BLaER1 treated with 17β-estradiol and CSF1 and Interleukin-3, amounts not matched to agents 10 nM and 100 nM (cell line): ENCODE results near the gene LMNTD2.
"Not testable (repeated sequence)": the region's sequence is repeated elsewhere in the genome, so short reads cannot be mapped to it uniquely, and the experiment has no call there.

Experiments
- H3K27ac ChIP-seq, 11 experiments: shearing (Covaris generic); formaldehyde crosslinking; 2 replicates each; pipeline ENCODE4 v1.8.1; 2022
- H3K27me3 ChIP-seq, 11 experiments: shearing (Covaris generic); formaldehyde crosslinking; 2 replicates each; pipeline ENCODE4 v1.8.1; 2022
- H3K36me3 ChIP-seq, 11 experiments: shearing (Covaris generic); formaldehyde crosslinking; 2 replicates each; pipeline ENCODE4 v1.8.1; 2022
- H3K4me1 ChIP-seq, 10 experiments: shearing (Covaris generic); formaldehyde crosslinking; 2 replicates each; pipeline ENCODE4 v1.8.1; 2022
- H3K4me2 ChIP-seq, 11 experiments: shearing (Covaris generic); formaldehyde crosslinking; 2 replicates each; pipeline ENCODE4 v1.8.1; 2022
- H3K4me3 ChIP-seq, 10 experiments: shearing (Covaris generic); formaldehyde crosslinking; 2 replicates each; pipeline ENCODE4 v1.8.1; 2022
- H3K9ac ChIP-seq, 11 experiments: shearing (Covaris generic); formaldehyde crosslinking; 2 replicates each; pipeline ENCODE4 v1.8.1; 2022
- H3K9me3 ChIP-seq, 11 experiments: shearing (Covaris generic); formaldehyde crosslinking; replicated peaks in 1 of 11; 2 replicates each; pipeline ENCODE4 v1.8.1; 2022
- H4K20me1 ChIP-seq, 11 experiments: shearing (Covaris generic); formaldehyde crosslinking; 2 replicates each; pipeline ENCODE4 v1.8.1; 2022
- Cebpa-rat ChIP-seq, 11 experiments: shearing (Covaris generic); IDR thresholded peaks; 2 replicates each; pipeline ENCODE4 v1.8.1; 2022

Gene LMNTD2

DNA sequence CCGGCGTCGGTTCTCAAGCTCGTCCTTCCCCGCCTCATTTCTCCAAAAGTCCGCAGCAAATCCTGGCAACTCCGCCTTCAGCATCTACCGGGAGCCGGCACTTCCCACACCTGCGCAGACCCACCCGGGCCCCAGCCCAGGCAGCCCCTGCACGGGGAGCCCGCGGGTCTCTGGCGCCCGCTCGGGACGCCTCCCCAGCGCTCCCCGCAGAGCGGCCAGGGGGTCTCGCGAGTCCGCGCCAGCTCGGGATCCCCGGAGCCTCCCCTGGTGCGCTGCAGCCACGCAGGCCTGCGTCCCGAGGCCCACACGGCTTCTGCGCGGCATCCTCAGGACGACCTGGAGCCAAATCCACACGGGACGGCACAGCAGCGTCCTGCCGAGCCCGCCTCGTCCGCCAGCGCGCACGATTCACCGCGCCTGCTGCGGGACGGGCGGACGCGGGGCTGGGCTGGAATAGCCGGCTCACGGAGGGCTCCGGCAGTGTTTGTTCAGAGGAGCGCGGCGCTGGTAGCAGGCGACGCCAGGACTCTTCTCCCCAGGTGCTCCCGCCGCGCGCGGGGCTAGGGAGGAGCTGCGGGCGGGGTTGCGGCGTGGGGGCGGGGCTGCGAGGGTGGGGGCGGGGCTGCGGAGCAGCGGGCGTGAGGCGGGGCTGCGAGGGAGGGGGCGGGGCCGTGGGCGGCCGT, 14.9 kb upstream of the LMNTD2 start:
- Histone ChIP-seq H3K27ac (peak overlapping the region in 2 of 11 experiments; percentile 17 to 25; a peak in 2 of 22 replicates), H3K27me3 (peaks cover 8 to 24% (median 16%) of the 10 kb centered on the region in 11 experiments; a peak in 21 of 22 replicates), H3K36me3 (peaks cover 0 to 33% (median 20%) of the 10 kb centered on the region in 11 experiments; a peak in 19 of 22 replicates), H3K4me3 (peak overlapping the region; percentile 55 to 76 (median 66)), H3K9me3 (no peaks in the 10 kb centered on the region), H3K9ac (peak overlapping the region; percentile 47 to 80 (median 68); a peak in 20 of 22 replicates), H4K20me1 (peaks cover 37 to 52% (median 39%) of the 10 kb centered on the region in 11 experiments), H3K4me1 (peaks cover 40 to 56% (median 48%) of the 10 kb centered on the region in 10 experiments), H3K4me2 (peak overlapping the region; percentile 97 to 100 (median 98))
- no peak for TF ChIP-seq Cebpa-rat (IDR thresholded peaks at IDR 0.05)

DNA sequence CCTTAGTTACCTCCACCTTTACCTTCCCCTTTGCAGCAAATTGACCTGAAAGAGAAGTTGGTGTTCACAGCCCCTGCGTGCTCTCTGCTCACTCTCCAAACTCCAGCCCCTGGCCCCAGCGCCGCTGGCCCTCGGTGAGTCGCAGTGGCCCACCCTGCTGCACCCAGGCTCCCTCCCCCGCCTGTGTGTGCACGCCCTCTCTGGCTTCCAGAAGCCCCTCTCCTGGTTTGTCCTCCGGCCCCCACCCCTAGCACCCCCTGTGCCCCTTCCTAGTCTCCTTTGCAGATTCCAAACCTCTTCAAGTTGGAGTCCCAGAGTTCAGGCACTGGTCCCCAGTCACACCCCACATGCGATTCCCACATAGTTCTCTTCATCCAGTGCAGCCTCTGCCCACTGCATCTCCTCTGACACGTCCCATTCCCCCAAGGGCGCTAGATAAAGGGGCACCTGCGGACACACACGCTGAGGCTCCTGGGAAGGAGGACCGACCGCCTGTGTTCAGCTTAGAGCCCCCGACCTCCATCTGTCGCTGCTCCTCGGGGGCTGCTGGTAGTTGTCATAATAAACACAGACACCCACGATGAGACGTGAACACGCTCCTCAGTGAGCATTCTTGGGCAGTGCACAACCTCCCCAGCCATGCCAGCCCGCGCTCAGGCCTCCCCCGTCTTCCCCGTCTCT, 14.2 kb upstream of the LMNTD2 start:
- Histone ChIP-seq H4K20me1 (peaks cover 30 to 45% (median 33%) of the 10 kb centered on the region in 11 experiments), H3K4me2 (peak overlapping the region; percentile 97 to 100 (median 98)), H3K4me3 (peak overlapping the region; percentile 55 to 76 (median 66)), H3K9me3 (no peaks in the 10 kb centered on the region), H3K9ac (peak overlapping the region in 9 of 11 experiments; percentile 47 to 80 (median 69); a peak in 14 of 22 replicates), H3K4me1 (peaks cover 40 to 56% (median 46%) of the 10 kb centered on the region in 10 experiments), H3K27ac (no peak overlapping the region), H3K27me3 (peaks cover 8 to 24% (median 16%) of the 10 kb centered on the region in 11 experiments; a peak in 21 of 22 replicates), H3K36me3 (peaks cover 0 to 26% (median 16%) of the 10 kb centered on the region in 11 experiments; a peak in 18 of 22 replicates)
- TF ChIP-seq Cebpa-rat (IDR thresholded peaks at IDR 0.05): no peak

GRCh38 chr11:574031-574570, 13.6 kb upstream of the LMNTD2 start:
- Histone ChIP-seq H3K9ac (peak overlapping the region in 2 of 11 experiments; percentile 14 to 42; a peak in 1 of 22 replicates), H3K4me1 (peaks cover 41 to 56% (median 47%) of the 10 kb centered on the region in 10 experiments), H3K27me3 (peaks cover 8 to 29% (median 16%) of the 10 kb centered on the region in 11 experiments; a peak in 21 of 22 replicates), H4K20me1 (peaks cover 24 to 38% (median 26%) of the 10 kb centered on the region in 11 experiments), H3K36me3 (peaks cover 0 to 20% (median 9%) of the 10 kb centered on the region in 11 experiments; a peak in 16 of 22 replicates), H3K4me2 (peak overlapping the region; percentile 39 to 100 (median 98); a peak in 21 of 22 replicates), H3K4me3 (peak overlapping the region in 2 of 10 experiments; percentile 16 to 37; a peak in 3 of 20 replicates)
- H3K9me3 ChIP-seq, H3K27ac ChIP-seq: not testable (repeated sequence)

DNA sequence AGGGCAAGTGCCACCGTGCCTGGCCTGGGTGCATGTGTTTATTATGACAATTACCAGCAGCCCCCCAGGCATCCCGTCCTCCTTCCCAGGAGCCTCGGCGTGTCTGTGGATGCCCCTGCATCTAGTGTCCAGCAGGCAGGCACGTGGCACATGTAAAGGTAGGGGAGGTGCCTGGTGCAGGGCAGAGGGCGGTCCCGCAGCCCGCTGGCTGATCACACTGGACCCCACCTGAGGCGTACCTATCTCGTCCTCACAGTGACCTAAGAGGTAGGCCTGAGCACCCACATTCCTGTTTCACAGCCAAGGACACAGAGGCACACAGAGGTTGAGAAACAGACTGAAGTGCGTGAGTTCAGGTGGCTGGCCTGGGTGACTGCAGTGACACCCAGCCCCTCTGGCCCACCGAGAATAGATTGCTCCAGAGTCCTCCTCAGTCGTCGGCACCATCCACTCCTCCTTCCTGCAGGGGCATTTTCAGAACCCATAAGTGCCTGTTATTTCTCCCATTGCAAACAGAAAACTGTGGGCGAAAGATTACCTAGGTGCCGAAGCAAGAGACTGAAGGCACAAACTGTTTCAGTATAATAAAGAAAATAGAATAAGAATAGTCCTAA, 12.7 kb upstream of the LMNTD2 start:
- Histone ChIP-seq H3K4me2 (peak overlapping the region in 2 of 11 experiments; percentile 13 to 97; a peak in 2 of 22 replicates), H3K27ac (no peak overlapping the region), H3K36me3 (peaks cover 0 to 13% (median 6%) of the 10 kb centered on the region in 11 experiments; a peak in 15 of 22 replicates), H3K4me3 (no peak overlapping the region), H4K20me1 (peaks cover 15 to 30% (median 17%) of the 10 kb centered on the region in 11 experiments), H3K27me3 (peaks cover 8 to 29% (median 16%) of the 10 kb centered on the region in 11 experiments; a peak in 21 of 22 replicates), H3K9me3 (no peaks in the 10 kb centered on the region), H3K4me1 (peaks cover 35 to 51% (median 42%) of the 10 kb centered on the region in 10 experiments), H3K9ac (no peak overlapping the region)
- TF ChIP-seq Cebpa-rat (IDR thresholded peaks at IDR 0.05): no peak

DNA sequence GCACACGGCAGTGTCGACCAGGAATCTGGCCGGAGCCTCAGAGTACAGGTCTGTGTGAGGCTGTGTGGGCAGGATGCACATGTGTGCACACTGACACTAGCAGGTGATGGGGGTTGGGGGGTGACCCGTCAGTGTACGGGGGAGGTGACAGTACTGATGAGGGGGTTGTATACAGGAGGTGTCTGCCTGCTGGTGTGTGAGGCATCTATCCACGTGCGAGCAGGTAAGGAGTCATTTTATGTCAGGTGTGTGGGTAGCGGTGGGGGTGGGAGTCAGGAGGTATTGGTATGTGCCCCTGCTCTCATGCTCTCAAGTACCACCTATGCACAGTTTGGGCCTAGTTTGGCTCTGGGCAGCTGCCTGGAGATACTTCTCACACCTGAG, 11.3 kb upstream of the LMNTD2 start:
- Histone ChIP-seq H3K27ac (no peak overlapping the region), H3K9me3 (no peaks in the 10 kb centered on the region), H3K9ac (no peak overlapping the region), H3K4me1 (peaks cover 36 to 52% (median 42%) of the 10 kb centered on the region in 10 experiments), H3K27me3 (peaks cover 8 to 29% (median 16%) of the 10 kb centered on the region in 11 experiments; a peak in 21 of 22 replicates), H3K4me2 (no peak overlapping the region), H4K20me1 (peaks cover under 1 to 28% (median 10%) of the 10 kb centered on the region in 11 experiments; a peak in 19 of 22 replicates), H3K4me3 (no peak overlapping the region), H3K36me3 (peaks cover 0 to 5% (median 0%) of the 10 kb centered on the region in 11 experiments; a peak in 2 of 22 replicates)
- no peak for TF ChIP-seq Cebpa-rat (IDR thresholded peaks at IDR 0.05)

DNA sequence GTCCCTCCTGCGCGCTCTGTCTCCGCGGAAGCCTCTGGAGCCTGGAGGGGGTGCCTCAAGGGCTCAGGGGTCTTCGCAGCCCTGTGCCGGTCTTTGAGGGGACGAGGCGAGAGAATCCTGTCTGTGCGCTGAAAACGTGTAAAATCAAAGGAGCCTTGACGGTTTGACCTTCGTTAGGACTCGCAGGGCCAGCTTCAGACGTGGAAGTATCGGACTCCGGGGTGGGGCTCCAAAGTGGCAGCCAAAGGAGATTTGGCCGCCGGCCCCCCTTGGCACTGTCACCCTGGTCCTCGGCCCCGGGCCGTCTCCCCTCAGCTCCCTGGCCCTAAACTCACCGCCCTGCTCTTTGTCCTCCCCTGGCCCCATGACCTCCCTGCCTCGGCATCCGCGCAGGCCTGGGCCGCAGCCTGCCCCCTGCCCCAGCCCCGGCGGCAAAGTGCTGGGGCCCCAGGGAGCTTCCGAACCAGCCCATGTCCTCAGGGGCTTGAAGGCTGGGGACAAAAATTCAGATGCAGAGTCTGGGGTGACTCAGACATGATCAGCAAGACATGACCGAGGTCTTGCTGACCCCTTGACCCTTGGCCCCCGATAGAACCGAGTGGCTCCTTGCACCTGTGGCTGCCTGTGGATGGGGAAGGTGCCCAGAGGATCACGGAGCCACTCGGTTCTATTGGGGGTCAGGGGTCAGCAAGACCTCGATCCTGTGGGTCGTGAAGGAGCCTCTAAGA, 8.8 kb upstream of the LMNTD2 start:
- H4K20me1 ChIP-seq: peaks cover 0 to 36% (median 21%) of the 10 kb centered on the region in 11 experiments; a peak in 15 of 22 replicates
- peaks cover 0 to 16% (median 0%) of the 10 kb centered on the region in 11 experiments; a peak in 5 of 22 replicates for H3K36me3 ChIP-seq
- H3K4me1 ChIP-seq: peaks cover 40 to 60% (median 43%) of the 10 kb centered on the region in 10 experiments
- peak overlapping the region; percentile 87 to 98 (median 92) for H3K9ac ChIP-seq
- peaks cover 0 to 15% (median 3%) of the 10 kb centered on the region in 11 experiments; a peak in 12 of 22 replicates for H3K27me3 ChIP-seq
- peak overlapping the region; percentile 86 to 97 (median 91) for H3K27ac ChIP-seq
- peak overlapping the region; percentile 97 to 100 (median 99) for H3K4me2 ChIP-seq
- peak overlapping the region; percentile 74 to 93 (median 79) for H3K4me3 ChIP-seq
- TF ChIP-seq Cebpa-rat (IDR thresholded peaks at IDR 0.05): no peak
- no peaks in the 10 kb centered on the region for H3K9me3 ChIP-seq

GRCh38 chr11:568306-569157, 8.0 kb upstream of the LMNTD2 start:
- Histone ChIP-seq H3K27ac (peak overlapping the region; percentile 86 to 97 (median 91)), H3K9me3 (no peaks in the 10 kb centered on the region), H3K9ac (peak overlapping the region; percentile 87 to 98 (median 92)), H3K36me3 (peaks cover 0 to 16% (median 0%) of the 10 kb centered on the region in 11 experiments; a peak in 6 of 22 replicates), H3K27me3 (peaks cover 0 to 12% (median 0%) of the 10 kb centered on the region in 11 experiments; a peak in 3 of 22 replicates), H3K4me1 (peaks cover 35 to 59% (median 40%) of the 10 kb centered on the region in 10 experiments), H4K20me1 (peaks cover 0 to 44% (median 28%) of the 10 kb centered on the region in 11 experiments; a peak in 15 of 22 replicates), H3K4me2 (peak overlapping the region; percentile 97 to 100 (median 99)), H3K4me3 (peak overlapping the region; percentile 74 to 93 (median 79))
- no peak for TF ChIP-seq Cebpa-rat (IDR thresholded peaks at IDR 0.05)
